GM12891 (cell line): ENCODE measurements around the gene PPP1R3F.
"Not testable (repeated sequence)": the region's sequence is repeated elsewhere in the genome, so short reads cannot be mapped to it uniquely, and the experiment has no call there.

Source experiments
- POLR2A ChIP-seq: IDR thresholded peaks from 2 replicates; pipeline ENCODE4 v1.6.1; 2011; ENCODE audit warnings: low read depth, low read length, control low read depth
- POLR2AphosphoS5 ChIP-seq: IDR thresholded peaks from 2 replicates; pipeline ENCODE4 v1.6.1; 2011; ENCODE audit warnings: low read depth, low read length, control low read depth

GRCh38 chrX:49321737-49322136, 52.1 kb downstream of the PPP1R3F start, which contains the start of gene GAGE12J:
- TF ChIP-seq POLR2AphosphoS5, POLR2A: not testable (repeated sequence)
